ENCODE data around the gene RPL34. TPM values are rescaled to one million over a fixed set of nuclear protein-coding genes. Genes with fewer than 3 reads are reported as not detected.

RPL34 gene
- total RNA-seq (2022) (531 and 589 TPM in 2 replicates), Bru-seq, nascent RNA (percentile 97 among the genes with signal in this experiment), BruChase-seq, experiment 1, labeled RNA remaining after a 6-hour chase (percentile 96 among the genes with signal in this experiment), BruChase-seq, experiment 2, labeled RNA remaining after a 2-hour chase (percentile 90 among the genes with signal in this experiment)
- long read RNA-seq, transcript RPL34-201 (5 exons, 529 nt): minor isoform, 60 of 1,218 reads
- long read RNA-seq, transcript RPL34-202 (5 exons, 441 nt): major isoform, 973 of 1,218 reads
- long read RNA-seq, transcript RPL34-206 (2 exons, 629 nt): minor isoform, 16 of 1,218 reads
- long read RNA-seq, partial matches to known transcripts: 138 of 1,218 reads
- long read RNA-seq, other reads (novel, unspliced or antisense): 31 of 1,218 reads

- no TSS peak for BruUV-seq (replicated peaks)
- Mint-ChIP-seq H3K9me3 (ENCODE audit: low read depth, unreplicated experiment) (peaks cover 2% of the 10 kb centered on the region), H3K36me3 (ENCODE audit: insufficient read depth, unreplicated experiment) (peaks cover 53% of the 10 kb centered on the region), H3K4me3 (ENCODE audit: low read depth, unreplicated experiment) (peak within 1 kb of the TSS; percentile 85), H3K27ac (ENCODE audit: unreplicated experiment) (peak within 1 kb of the TSS; percentile 98), H3K27me3 (ENCODE audit: unreplicated experiment) (no peaks in the 10 kb centered on the region), H3K4me1 (ENCODE audit: low read depth, unreplicated experiment) (peaks cover 27% of the 10 kb centered on the region)
- CTCF ChIA-PET: no interaction called here
- intact Hi-C loops (cut with micrococcal nuclease; ENCODE audit: unreplicated experiment): no loop called here
- peak; percentile 87 for DNase-seq
- TF ChIP-seq CTCF (IDR thresholded peaks at IDR 0.05; ENCODE audit: unreplicated experiment): no peak
Observed at GRCh38 chr4:108620101-108620932, at the start of gene RPL34. RPL34 (plus strand) TSS chr4:108620576; CDS start chr4:108621960, 1,384 bp downstream.

GRCh38 chr4:108570993-108571569 is 49.3 kb upstream of the RPL34 start:
- Mint-ChIP-seq H3K36me3 (ENCODE audit: insufficient read depth, unreplicated experiment) (no peaks in the 10 kb centered on the region), H3K9me3 (ENCODE audit: low read depth, unreplicated experiment) (no peaks in the 10 kb centered on the region), H3K4me3 (ENCODE audit: low read depth, unreplicated experiment) (no peak overlapping the region), H3K4me1 (ENCODE audit: low read depth, unreplicated experiment) (no peaks in the 10 kb centered on the region), H3K27ac (ENCODE audit: unreplicated experiment) (no peak overlapping the region), H3K27me3 (ENCODE audit: unreplicated experiment) (no peaks in the 10 kb centered on the region)
- intact Hi-C loops (cut with micrococcal nuclease; ENCODE audit: unreplicated experiment): loop anchor here (1.0 to 5.0 kb wide), 2 partner anchors 513 to 554 kb away; no protein-coding TSS in a partner anchor
- no peak for TF ChIP-seq CTCF (IDR thresholded peaks at IDR 0.05; ENCODE audit: unreplicated experiment)
- CTCF ChIA-PET: no interaction called here
- DNase-seq: no peak
- BruUV-seq (replicated peaks): no TSS peak

- BruUV-seq (replicated peaks): no TSS peak
- no peaks in the 10 kb centered on the region for H3K4me1 Mint-ChIP-seq (ENCODE audit: low read depth, unreplicated experiment)
- H3K4me3 Mint-ChIP-seq (ENCODE audit: low read depth, unreplicated experiment): no peak overlapping the region
- no peaks in the 10 kb centered on the region for H3K9me3 Mint-ChIP-seq (ENCODE audit: low read depth, unreplicated experiment)
- intact Hi-C loops (cut with micrococcal nuclease; ENCODE audit: unreplicated experiment): loop anchor here (5.0 kb wide), 1 partner anchor 557 kb away; no protein-coding TSS in a partner anchor
- no peak for TF ChIP-seq CTCF (IDR thresholded peaks at IDR 0.05; ENCODE audit: unreplicated experiment)
- DNase-seq: no peak
- no peaks in the 10 kb centered on the region for H3K36me3 Mint-ChIP-seq (ENCODE audit: insufficient read depth, unreplicated experiment)
- CTCF ChIA-PET: interaction anchor here (0.7 kb wide), 1 partner anchor 445 kb away, joined by 3 read pairs; no protein-coding TSS in a partner anchor
- H3K27ac Mint-ChIP-seq (ENCODE audit: unreplicated experiment): no peak overlapping the region
- H3K27me3 Mint-ChIP-seq (ENCODE audit: unreplicated experiment): no peaks in the 10 kb centered on the region
Observed at GRCh38 chr4:108574402-108574801, 46.0 kb upstream of the RPL34 start.

- no peak overlapping the region for H3K4me3 Mint-ChIP-seq (ENCODE audit: low read depth, unreplicated experiment)
- CTCF ChIA-PET: interaction anchor here (0.7 kb wide), 1 partner anchor 1008 kb away, joined by 7 read pairs; no protein-coding TSS in a partner anchor
- BruUV-seq (replicated peaks): no TSS peak
- no peaks in the 10 kb centered on the region for H3K4me1 Mint-ChIP-seq (ENCODE audit: low read depth, unreplicated experiment)
- TF ChIP-seq CTCF (IDR thresholded peaks at IDR 0.05; ENCODE audit: unreplicated experiment): no peak
- no peaks in the 10 kb centered on the region for H3K9me3 Mint-ChIP-seq (ENCODE audit: low read depth, unreplicated experiment)
- no peak for DNase-seq
- intact Hi-C loops (cut with micrococcal nuclease; ENCODE audit: unreplicated experiment): no loop called here
- H3K27me3 Mint-ChIP-seq (ENCODE audit: unreplicated experiment): no peaks in the 10 kb centered on the region
- H3K27ac Mint-ChIP-seq (ENCODE audit: unreplicated experiment): no peak overlapping the region
- no peaks in the 10 kb centered on the region for H3K36me3 Mint-ChIP-seq (ENCODE audit: insufficient read depth, unreplicated experiment)
Observed at GRCh38 chr4:108581083-108581482, 39.3 kb upstream of the RPL34 start.

Data from Calu3 (cell line).